Endothelial cell (in vitro differentiated cells): Measurements from ENCODE around the gene LYZ. TPM values are rescaled to one million over a fixed set of nuclear protein-coding genes. Genes with fewer than 3 reads are reported as not detected.
A peak's percentile ranks its signal among the peaks of the same experiment; 100 is the strongest.

ENCODE experiments used
- DNase-seq: peaks from one replicate; pipeline ENCODE4 v3.0.0; 2021; ENCODE audit warnings: low spot score
- H3K27ac Mint-ChIP-seq: one replicate; pipeline ENCODE4 v1.8.0; 2021; ENCODE audit warnings: mixed read lengths, inconsistent platforms; ENCODE audit not compliant: unreplicated experiment
- H3K27me3 Mint-ChIP-seq: one replicate; pipeline ENCODE4 v1.8.0; 2021; ENCODE audit warnings: mild to moderate bottlenecking, moderate library complexity, mixed read lengths, inconsistent platforms; ENCODE audit not compliant: unreplicated experiment
- H3K36me3 Mint-ChIP-seq: one replicate; pipeline ENCODE4 v1.8.0; 2021; ENCODE audit warnings: mild to moderate bottlenecking, low read depth, mixed read lengths, inconsistent platforms; ENCODE audit not compliant: unreplicated experiment
- H3K4me1 Mint-ChIP-seq: one replicate; pipeline ENCODE4 v1.8.0; 2021; ENCODE audit warnings: mild to moderate bottlenecking, mixed read lengths, inconsistent platforms; ENCODE audit not compliant: unreplicated experiment
- H3K4me3 Mint-ChIP-seq: one replicate; pipeline ENCODE4 v1.8.0; 2021; ENCODE audit warnings: mild to moderate bottlenecking, mixed read lengths, inconsistent platforms; ENCODE audit not compliant: unreplicated experiment
- H3K9me3 Mint-ChIP-seq: one replicate; pipeline ENCODE4 v1.8.0; 2021; ENCODE audit warnings: mixed read lengths, inconsistent platforms; ENCODE audit not compliant: unreplicated experiment
- CTCF ChIP-seq: fragments of 200-600 bp; sonication (generic); IDR thresholded peaks from one replicate; pipeline ENCODE4 v1.5.0; 2021; ENCODE audit warnings: antibody characterized with exemption; ENCODE audit not compliant: unreplicated experiment
- total RNA-seq: library from RNA; stranded (reverse); fragmentation: NEBNext Ultra II Directional; extraction: Animal tissue kit (Norgen Biotek cat#: 25700); gene quantifications from one replicate; pipeline ENCODE4 v1.2.1, GENCODE V29; 2021; ENCODE audit not compliant: unreplicated experiment

Gene LYZ
- total RNA-seq, 1 donor from 2014 or later: 3.6 TPM

GRCh38 chr12:69360348-69360672, 12.1 kb downstream of the LYZ start:
- Mint-ChIP-seq H3K4me3 (peak overlapping the region; percentile 93), H3K27me3 (peaks cover 3% of the 10 kb centered on the region), H3K4me1 (peaks cover 2% of the 10 kb centered on the region), H3K36me3 (no peaks in the 10 kb centered on the region), H3K27ac (peak overlapping the region; percentile 89), H3K9me3 (no peaks in the 10 kb centered on the region)
- no peak for DNase-seq
- TF ChIP-seq CTCF: no peak

- Mint-ChIP-seq H3K4me1 (no peaks in the 10 kb centered on the region), H3K9me3 (no peaks in the 10 kb centered on the region), H3K27me3 (no peaks in the 10 kb centered on the region), H3K4me3 (no peak overlapping the region), H3K36me3 (peaks cover 4% of the 10 kb centered on the region), H3K27ac (no peak overlapping the region)
- TF ChIP-seq CTCF: no peak
- no peak for DNase-seq
Observed at GRCh38 chr12:69366796-69367195, 18.6 kb downstream of the LYZ start.

GRCh38 chr12:69368171-69368570, 20.0 kb downstream of the LYZ start:
- H3K4me1 Mint-ChIP-seq: no peaks in the 10 kb centered on the region
- DNase-seq: no peak
- no peak for TF ChIP-seq CTCF
- H3K27ac Mint-ChIP-seq: no peak overlapping the region
- H3K9me3 Mint-ChIP-seq: no peaks in the 10 kb centered on the region
- H3K4me3 Mint-ChIP-seq: no peak overlapping the region
- no peaks in the 10 kb centered on the region for H3K27me3 Mint-ChIP-seq
- peaks cover 12% of the 10 kb centered on the region for H3K36me3 Mint-ChIP-seq

GRCh38 chr12:69383074-69383473, 34.9 kb downstream of the LYZ start:
- H3K27ac Mint-ChIP-seq: no peak overlapping the region
- no peak for TF ChIP-seq CTCF
- no peak overlapping the region for H3K4me3 Mint-ChIP-seq
- no peaks in the 10 kb centered on the region for H3K27me3 Mint-ChIP-seq
- H3K4me1 Mint-ChIP-seq: no peaks in the 10 kb centered on the region
- H3K36me3 Mint-ChIP-seq: no peaks in the 10 kb centered on the region
- no peak for DNase-seq
- no peaks in the 10 kb centered on the region for H3K9me3 Mint-ChIP-seq

DNA sequence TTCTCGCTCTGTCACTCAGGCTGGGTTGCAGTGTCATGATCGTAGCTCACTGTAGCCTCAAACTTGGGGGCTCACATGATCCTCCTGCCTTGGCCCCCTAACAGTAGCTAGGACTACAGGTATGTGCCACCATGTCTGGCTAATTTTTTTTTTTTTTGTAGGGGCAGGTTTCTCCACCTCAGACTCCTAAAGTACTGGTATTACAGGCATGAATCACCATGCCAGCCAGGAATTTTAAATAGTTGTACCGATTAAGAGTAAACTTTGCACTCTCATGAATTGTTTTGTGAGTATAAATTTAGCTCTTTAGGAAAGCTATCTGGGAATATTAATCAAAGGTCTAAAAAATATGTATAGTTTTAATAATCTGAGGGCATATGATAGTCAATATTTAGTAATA, 36.9 kb downstream of the LYZ start:
- TF ChIP-seq CTCF: no peak
- Mint-ChIP-seq H3K4me3 (no peak overlapping the region), H3K4me1 (no peaks in the 10 kb centered on the region), H3K9me3 (no peaks in the 10 kb centered on the region), H3K36me3 (no peaks in the 10 kb centered on the region), H3K27me3 (no peaks in the 10 kb centered on the region), H3K27ac (no peak overlapping the region)
- DNase-seq: no peak
